ENCODE data around the gene EXOC3L1.

EXOC3L1 gene

GRCh38 chr16:67181346-67181745, 8.6 kb downstream of the EXOC3L1 start:
- DNase-seq: no peak

DNA sequence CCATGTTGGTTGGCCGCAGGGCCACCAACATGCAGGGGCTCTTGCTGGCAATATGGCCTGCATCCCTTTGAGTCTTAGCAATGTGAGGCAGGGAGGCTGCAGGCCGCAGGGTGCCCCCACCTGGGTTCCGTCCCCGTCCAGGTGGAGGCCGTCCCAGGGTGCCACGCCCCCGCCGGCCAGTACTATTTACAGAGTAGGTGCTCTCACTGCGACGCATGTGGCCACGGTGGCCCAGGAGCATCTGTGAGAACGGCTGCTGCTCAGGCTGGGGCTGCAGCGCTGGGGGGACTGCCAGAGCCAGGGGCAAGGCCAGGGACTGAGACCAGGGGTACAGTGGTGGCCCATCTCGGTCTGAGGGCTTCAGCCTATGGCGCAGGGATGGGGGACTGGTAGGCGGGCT, 9.8 kb downstream of the EXOC3L1 start:
- no peak for DNase-seq

DNA sequence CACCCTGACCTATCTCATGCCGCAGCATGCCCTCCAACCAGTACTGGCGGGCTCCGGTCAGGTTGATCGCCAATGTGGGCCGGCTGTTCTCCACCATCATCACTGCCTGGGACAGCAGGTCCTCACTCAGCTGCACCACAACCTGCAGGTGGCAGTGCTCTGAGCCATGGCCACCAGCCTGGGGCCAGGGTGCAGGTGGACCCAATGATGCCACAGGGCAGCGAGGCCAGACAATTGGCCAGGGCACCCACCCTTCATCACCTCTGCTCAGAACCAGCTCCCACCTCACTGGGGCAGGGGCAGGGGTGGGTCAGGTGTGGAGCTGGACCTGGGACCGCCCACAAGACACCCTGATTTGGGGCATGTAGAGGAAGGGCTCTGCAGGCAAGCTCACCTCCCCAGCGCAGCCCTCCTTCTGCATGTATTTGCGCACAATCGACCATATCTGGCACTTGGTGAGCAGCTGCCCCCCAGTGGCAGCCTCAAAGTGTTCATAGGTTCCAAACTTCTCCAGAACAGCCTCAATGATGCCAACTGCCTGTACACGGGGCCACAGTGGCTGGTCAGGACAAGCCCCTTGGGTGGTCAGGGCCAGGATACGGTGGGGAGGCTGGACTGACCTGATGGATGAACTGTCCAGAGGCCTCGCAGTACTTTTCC, 10.4 kb downstream of the EXOC3L1 start:
- DNase-seq: no peak

DNA sequence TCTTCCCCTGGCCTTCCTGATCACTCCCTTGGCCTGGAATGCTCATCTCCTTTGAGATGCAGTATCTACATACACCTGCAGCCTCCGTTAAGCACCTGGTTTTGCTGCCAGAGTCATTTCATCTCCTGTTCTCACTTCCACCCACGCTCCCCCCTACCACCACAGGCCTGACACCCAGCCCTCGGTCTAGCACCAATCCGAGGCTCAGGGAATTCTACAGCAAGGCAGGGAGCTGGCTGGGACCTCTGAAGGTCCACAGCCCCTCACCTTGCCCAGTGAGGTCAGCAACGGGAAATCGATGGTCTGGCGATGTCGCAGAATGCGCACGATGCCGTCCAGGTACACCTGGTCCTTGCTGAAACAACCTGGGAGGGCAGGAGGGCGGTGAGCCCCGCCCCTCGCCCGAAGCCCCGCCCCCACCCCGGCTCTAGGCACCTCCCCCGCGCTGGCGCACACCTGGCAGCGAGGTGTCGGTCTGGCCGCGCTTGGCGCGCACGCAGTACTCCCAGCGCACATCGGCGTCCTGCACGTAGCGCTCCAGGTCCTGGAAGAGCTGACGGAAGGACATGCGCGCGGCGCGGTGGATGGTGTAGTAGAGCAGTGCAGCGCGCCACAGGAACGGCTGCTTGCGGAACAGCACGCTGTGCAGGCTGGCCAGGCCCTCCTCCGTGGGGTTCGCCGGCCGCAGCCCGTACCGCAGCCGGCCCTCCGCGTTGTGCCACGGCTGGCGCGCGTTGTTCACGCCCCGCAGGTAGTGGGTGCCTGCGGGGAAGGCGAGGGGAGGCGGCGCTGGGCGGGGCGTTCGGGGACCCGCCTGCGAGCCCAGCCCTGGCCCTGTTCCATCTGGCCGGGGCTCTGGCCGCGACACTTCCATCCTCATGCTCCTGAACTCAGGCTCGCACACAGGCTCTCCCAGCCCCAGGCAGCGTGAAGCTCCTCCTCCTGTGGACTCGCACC, 11.9 kb downstream of the EXOC3L1 start:
- DNase-seq: no peak

GRCh38 chr16:67176662-67177061, 13.3 kb downstream of the EXOC3L1 start:
- no peak for DNase-seq

DNA sequence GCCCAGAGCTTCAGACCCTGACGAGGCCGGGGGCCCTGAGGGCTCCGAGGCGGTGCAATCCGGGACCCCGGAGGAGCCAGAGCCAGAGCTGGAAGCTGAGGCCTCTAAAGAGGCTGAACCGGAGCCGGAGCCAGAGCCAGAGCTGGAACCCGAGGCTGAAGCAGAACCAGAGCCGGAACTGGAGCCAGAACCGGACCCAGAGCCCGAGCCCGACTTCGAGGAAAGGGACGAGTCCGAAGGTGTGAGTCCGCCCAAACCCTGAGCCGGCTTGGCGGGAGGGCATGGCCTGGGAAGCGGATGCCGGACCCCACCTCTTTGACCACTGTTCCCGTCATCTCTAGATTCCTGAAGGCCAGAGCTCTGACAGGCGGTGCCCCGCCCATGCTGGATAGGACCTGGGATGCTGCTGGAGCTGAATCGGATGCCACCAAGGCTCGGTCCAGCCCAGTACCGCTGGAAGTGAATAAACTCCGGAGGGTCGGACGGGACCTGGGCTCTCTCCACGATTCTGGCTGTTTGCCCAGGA, 15.2 kb downstream of the EXOC3L1 start:
- no peak for DNase-seq

GRCh38 chr16:67173808-67174705, 15.9 kb downstream of the EXOC3L1 start:
- no peak for DNase-seq

DNA sequence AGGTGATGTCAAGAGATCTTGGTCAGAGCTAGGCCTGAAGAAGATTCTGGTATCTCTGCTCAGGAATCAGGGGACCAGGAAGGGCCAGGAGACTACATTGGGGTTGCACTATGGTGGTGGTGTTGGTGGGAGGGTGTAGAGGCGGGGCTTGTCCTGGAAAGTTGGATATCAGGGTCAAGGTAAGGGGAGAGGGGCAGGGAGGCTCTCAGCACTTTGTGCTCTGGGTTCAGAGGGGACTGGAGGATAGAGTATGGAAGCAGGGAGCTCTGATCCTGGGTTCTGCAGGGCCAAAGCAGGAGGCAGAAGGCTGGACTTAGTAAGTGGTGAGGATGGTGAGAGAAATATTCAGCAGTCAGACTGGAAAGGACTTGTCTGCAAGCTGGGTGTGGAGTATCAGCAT, 16.6 kb downstream of the EXOC3L1 start:
- no peak for DNase-seq

DNA sequence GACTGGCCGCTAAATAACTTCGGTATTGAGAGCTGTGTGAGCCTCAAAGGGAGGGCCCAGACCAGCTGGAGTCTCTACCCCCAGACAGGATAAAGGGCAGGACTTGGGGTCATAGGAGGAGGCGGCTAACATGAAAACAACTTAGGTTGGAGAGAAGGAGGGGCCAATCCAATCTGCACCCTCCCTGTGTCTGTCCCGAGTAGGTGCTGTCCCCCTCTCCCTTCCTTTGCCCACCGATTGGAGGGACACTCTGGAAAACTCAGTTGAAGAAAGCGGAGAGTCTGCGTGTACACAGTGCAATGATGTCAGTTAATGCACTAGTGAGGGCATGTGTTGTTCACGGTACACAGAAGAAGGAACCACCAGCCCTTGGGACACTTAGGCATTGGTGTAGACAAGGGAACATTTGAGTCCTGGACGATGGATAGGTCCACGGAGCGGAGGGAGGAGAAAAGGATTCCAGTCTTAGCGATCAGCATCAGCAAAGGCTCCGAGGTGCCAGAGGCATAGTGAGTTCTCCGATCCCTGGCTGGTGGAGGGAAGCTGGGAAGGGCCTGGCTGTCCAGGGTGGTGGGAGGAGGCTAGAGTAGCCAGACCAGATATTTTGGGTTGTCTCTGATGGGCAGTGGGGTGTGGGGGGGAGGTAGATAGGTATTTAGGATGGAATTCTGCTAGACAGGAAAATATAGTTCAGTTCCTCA, 18.8 kb downstream of the EXOC3L1 start:
- no peak for DNase-seq

- DNase-seq: no peak
Observed at GRCh38 chr16:67170168-67170948, 19.6 kb downstream of the EXOC3L1 start, which contains the start of gene NOL3. NOL3 (plus strand) TSS chr16:67170538.

GRCh38 chr16:67169642-67170167, 20.2 kb downstream of the EXOC3L1 start:
- DNase-seq: no peak

- DNase-seq: no peak
Observed at GRCh38 chr16:67169011-67169451, 20.9 kb downstream of the EXOC3L1 start.

DNA sequence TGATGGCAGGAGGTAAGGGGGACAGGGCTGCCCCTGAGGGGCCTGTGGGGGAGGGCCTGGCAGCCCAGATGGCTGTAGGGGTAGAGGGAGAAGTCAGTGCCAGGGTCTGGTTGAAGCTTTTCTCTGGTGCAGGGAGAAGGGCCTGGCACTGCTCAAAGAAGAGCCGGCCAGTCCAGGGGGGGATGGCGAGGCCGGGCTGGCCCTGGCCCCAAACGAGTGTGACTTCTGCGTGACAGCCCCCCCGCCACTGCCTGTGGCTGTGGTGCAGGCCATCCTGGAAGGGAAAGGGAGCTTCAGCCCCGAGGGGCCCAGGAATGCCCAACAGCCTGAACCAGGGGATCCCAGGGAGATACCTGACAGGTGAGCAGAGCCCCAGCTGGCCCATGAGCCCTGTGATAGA, 22.3 kb downstream of the EXOC3L1 start:
- no peak for DNase-seq

DNA sequence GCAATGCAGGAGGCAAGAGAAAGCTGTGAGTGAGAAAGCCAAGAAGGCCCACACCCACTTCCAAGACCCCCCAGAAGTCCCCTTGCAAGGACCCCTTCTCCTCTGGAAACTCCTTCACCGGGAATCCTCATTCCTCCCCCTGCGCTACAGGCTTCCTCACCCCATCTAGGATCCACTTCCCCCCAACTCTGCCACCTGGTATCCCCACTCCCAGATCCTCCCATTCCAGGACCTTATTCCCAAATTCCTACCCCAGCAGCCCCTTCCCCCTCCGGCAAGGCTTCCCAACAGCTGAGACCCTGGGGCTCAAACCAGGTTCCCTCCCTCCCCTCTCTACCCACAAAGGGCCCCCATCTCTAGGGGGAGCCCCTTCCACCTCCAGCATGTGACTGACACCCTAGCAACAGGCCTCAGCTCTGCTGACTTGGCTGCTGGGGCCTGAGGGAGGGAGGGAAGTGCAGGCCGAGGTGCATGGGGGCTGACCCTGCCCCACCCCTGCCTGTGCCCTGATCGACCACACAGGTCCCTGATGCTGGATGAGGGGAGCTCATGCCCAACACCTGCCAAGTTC, 23.3 kb downstream of the EXOC3L1 start:
- no peak for DNase-seq

DNA sequence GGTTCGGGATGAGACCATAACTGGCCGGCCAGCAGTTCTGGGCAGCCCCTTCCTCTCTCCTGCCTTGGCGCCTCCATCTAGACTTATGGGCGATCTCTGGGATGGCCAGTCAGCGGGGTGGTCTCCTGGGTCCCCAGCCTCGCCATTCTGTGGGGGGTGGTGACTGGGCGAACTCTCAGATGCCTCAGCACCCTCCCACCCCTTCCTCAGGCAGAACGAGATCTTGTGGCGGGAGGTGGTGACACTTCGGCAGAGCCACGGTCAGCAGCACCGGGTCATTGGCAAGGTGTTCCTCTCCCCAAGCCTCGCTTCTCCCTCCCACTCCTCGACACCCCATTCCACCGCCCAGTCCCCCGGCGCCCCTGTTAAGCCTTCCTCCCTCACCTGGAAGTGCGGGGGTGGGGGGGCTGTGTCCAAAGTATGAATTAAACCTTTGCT, 23.8 kb downstream of the EXOC3L1 start:
- no peak for DNase-seq

GRCh38 chr16:67165121-67166078, 24.5 kb downstream of the EXOC3L1 start:
- DNase-seq: no peak

DNA sequence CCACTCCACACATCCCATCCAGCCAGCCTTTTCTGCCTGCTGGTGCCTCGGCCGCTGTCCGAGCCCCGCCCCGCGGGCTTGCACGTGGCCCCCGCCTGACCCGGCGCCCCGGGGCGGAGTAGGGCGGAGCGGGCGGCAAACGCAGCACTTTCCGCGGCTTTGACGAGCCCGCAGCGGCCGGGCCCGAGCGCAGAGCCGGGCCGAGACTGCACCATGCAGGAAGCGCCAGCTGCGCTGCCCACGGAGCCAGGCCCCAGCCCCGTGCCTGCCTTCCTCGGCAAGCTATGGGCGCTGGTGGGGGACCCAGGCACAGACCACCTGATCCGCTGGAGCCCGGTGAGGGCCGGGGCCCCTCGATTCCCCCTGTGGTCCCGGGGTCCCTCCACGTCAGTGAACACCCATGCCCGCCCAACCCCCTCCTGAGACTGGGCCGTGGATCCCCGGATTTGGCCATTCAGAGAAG, 25.3 kb downstream of the EXOC3L1 start, which contains the start of gene HSF4:
HSF4 (plus strand) TSS at position 147 of the 463 bp plus-strand sequence; CDS start at position 214, 67 bp downstream.
- no peak for DNase-seq

DNA sequence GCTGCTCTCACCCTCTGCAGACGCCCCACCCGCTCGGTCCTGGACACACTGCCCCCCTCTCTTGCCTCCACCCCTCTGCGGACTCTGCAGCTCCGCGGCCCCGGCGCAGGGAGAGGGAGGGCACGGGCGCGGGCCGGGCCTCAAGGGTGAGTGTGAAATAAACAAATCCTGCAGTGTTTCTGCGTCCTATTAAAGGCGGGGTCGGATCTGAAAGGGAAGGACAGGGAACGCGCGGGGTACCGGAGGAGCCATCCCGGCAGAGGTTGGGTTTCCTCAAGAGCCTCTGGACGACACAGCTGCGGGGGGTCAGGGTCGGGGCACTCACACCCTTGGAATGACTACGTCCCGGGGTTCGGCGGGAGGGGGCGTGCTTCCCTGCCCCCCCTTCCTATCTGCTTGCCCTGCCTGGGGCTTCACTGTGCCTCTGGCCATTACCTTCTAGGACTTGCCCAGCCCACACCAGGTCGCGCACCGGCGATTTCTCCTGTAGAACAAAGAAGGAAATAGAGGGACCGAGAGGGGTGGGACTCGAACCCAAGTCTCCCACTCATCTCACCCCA, 25.9 kb downstream of the EXOC3L1 start:
- no peak for DNase-seq
